ENCODE measurements around the gene ZNF729. TPM values are rescaled to one million over a fixed set of nuclear protein-coding genes. Genes with fewer than 3 reads are reported as not detected.

The ZNF729 gene
- total RNA-seq = not detected in 2 replicates

DNA sequence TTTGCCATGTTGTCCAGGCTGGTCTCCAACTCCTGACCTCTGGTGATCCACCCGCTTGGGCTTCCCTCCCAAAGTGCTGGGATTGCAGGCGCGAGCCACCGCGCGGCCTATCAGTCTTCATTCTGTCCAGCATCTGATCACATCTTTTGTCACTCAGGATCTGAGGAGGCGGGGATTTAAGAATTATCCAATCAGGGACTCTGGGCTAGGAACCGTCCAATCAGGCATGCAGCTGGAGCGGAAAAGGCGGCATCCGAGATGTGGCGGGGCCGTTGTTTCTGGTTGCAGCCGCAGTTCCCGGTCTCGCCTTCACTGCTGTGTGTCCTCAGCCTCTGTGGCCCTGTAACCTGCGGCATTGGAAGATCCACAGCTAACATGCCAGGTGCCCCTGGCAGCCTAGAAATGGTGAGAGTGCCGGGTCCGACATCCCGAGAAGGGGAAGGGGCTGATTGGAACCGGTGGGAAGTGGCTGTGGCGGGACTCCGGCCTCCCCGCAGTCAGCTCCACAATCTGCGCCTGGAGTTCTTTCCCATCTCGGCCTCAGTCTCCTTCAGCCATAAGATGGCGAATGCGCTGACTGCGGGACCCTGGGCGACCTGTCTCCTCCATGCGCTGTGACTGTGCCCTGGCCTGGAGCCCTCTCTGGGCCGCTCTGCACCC lies at the start of gene ZNF729:
ZNF729 (plus strand) TSS at position 291 of the 660 bp plus-strand sequence; CDS start at position 376, 85 bp downstream.

Other genes starting within 250 kb of the ZNF729 start
- gene ZNF257, start 234.0 kb upstream of the ZNF729 start, total RNA-seq = 0.94 TPM in 1 of 2 replicates, not detected in the other
- 0.09 TPM in 1 of 2 replicates, not detected in the other for gene ZNF676, start 89.5 kb upstream of the ZNF729 start, total RNA-seq
- gene ZNF98, start 135.9 kb downstream of the ZNF729 start, total RNA-seq = under 0.01 TPM in 1 of 2 replicates, not detected in the other